ENCODE data around the gene S100A14.
"Not testable (repeated sequence)": the region's sequence is repeated elsewhere in the genome, so short reads cannot be mapped to it uniquely, and the experiment has no call there.

Gene S100A14

GRCh38 chr1:153588482-153588881, 27.6 kb downstream of the S100A14 start:
- H3K27me3 Mint-ChIP-seq: no peaks in the 10 kb centered on the region
- H3K4me1 Mint-ChIP-seq: no peaks in the 10 kb centered on the region
- H3K4me3 Mint-ChIP-seq: no peak overlapping the region
- no peak overlapping the region for H3K27ac Mint-ChIP-seq
- no peaks in the 10 kb centered on the region for H3K36me3 Mint-ChIP-seq
- no peaks in the 10 kb centered on the region for H3K9me3 Mint-ChIP-seq

GRCh38 chr1:153588033-153588432, 28.1 kb downstream of the S100A14 start:
- not testable (repeated sequence) for H3K27ac Mint-ChIP-seq, H3K9me3 Mint-ChIP-seq, H3K27me3 Mint-ChIP-seq, H3K4me1 Mint-ChIP-seq, H3K4me3 Mint-ChIP-seq, H3K36me3 Mint-ChIP-seq

- Mint-ChIP-seq H3K4me3 (no peak overlapping the region), H3K4me1 (no peaks in the 10 kb centered on the region), H3K27me3 (no peaks in the 10 kb centered on the region), H3K9me3 (no peaks in the 10 kb centered on the region), H3K27ac (no peak overlapping the region), H3K36me3 (no peaks in the 10 kb centered on the region)
These were observed 28.8 kb downstream of the S100A14 start for GRCh38 chr1:153587314-153587713.

- no peak overlapping the region for H3K4me3 Mint-ChIP-seq
- H3K27me3 Mint-ChIP-seq: no peaks in the 10 kb centered on the region
- H3K4me1 Mint-ChIP-seq: no peaks in the 10 kb centered on the region
- H3K36me3 Mint-ChIP-seq: no peaks in the 10 kb centered on the region
- no peak overlapping the region for H3K27ac Mint-ChIP-seq
- no peaks in the 10 kb centered on the region for H3K9me3 Mint-ChIP-seq
These were observed 29.8 kb downstream of the S100A14 start for GRCh38 chr1:153586347-153586746.

GRCh38 chr1:153585006-153585405, 31.1 kb downstream of the S100A14 start:
- no peaks in the 10 kb centered on the region for H3K4me1 Mint-ChIP-seq
- no peaks in the 10 kb centered on the region for H3K27me3 Mint-ChIP-seq
- no peaks in the 10 kb centered on the region for H3K9me3 Mint-ChIP-seq
- no peaks in the 10 kb centered on the region for H3K36me3 Mint-ChIP-seq
- no peak overlapping the region for H3K4me3 Mint-ChIP-seq
- no peak overlapping the region for H3K27ac Mint-ChIP-seq

GRCh38 chr1:153583976-153584375, 32.1 kb downstream of the S100A14 start:
- no peaks in the 10 kb centered on the region for H3K36me3 Mint-ChIP-seq
- no peaks in the 10 kb centered on the region for H3K4me1 Mint-ChIP-seq
- no peaks in the 10 kb centered on the region for H3K27me3 Mint-ChIP-seq
- no peaks in the 10 kb centered on the region for H3K9me3 Mint-ChIP-seq
- H3K27ac Mint-ChIP-seq: no peak overlapping the region
- no peak overlapping the region for H3K4me3 Mint-ChIP-seq

- not testable (repeated sequence) for H3K4me3 Mint-ChIP-seq, H3K9me3 Mint-ChIP-seq, H3K4me1 Mint-ChIP-seq, H3K36me3 Mint-ChIP-seq, H3K27me3 Mint-ChIP-seq, H3K27ac Mint-ChIP-seq
These were observed 32.6 kb downstream of the S100A14 start for GRCh38 chr1:153583514-153583913.

GRCh38 chr1:153582836-153583235, 33.3 kb downstream of the S100A14 start:
- not testable (repeated sequence) for H3K9me3 Mint-ChIP-seq, H3K4me3 Mint-ChIP-seq, H3K27ac Mint-ChIP-seq, H3K27me3 Mint-ChIP-seq, H3K36me3 Mint-ChIP-seq, H3K4me1 Mint-ChIP-seq

- Mint-ChIP-seq H3K27me3 (peaks cover 7% of the 10 kb centered on the region), H3K4me1 (no peaks in the 10 kb centered on the region), H3K36me3 (no peaks in the 10 kb centered on the region)
These were observed 37.2 kb downstream of the S100A14 start for GRCh38 chr1:153578936-153579335.

GRCh38 chr1:153578490-153578889, 37.6 kb downstream of the S100A14 start:
- Mint-ChIP-seq H3K27me3 (peaks cover 7% of the 10 kb centered on the region), H3K9me3 (no peaks in the 10 kb centered on the region), H3K36me3 (no peaks in the 10 kb centered on the region), H3K27ac (peak overlapping the region; percentile 66), H3K4me3 (no peak overlapping the region), H3K4me1 (peaks cover 3% of the 10 kb centered on the region)

More at GRCh38 chr1:153578936-153579335, 37.2 kb downstream of the S100A14 start:
- Mint-ChIP-seq H3K9me3 (no peaks in the 10 kb centered on the region), H3K27ac (no peak overlapping the region), H3K4me3 (no peak overlapping the region)

GRCh38 chr1:153577624-153578051, 38.5 kb downstream of the S100A14 start:
- Mint-ChIP-seq H3K4me1 (peaks cover 11% of the 10 kb centered on the region), H3K36me3 (no peaks in the 10 kb centered on the region), H3K27me3 (peaks cover 7% of the 10 kb centered on the region), H3K4me3 (no peak overlapping the region), H3K27ac (no peak overlapping the region), H3K9me3 (no peaks in the 10 kb centered on the region)

GRCh38 chr1:153577138-153577537, 39.0 kb downstream of the S100A14 start:
- H3K4me1 Mint-ChIP-seq: peaks cover 16% of the 10 kb centered on the region
- H3K9me3 Mint-ChIP-seq: no peaks in the 10 kb centered on the region
- H3K27me3 Mint-ChIP-seq: peaks cover 7% of the 10 kb centered on the region
- no peaks in the 10 kb centered on the region for H3K36me3 Mint-ChIP-seq
- no peak overlapping the region for H3K27ac Mint-ChIP-seq
- no peak overlapping the region for H3K4me3 Mint-ChIP-seq

- peaks cover 24% of the 10 kb centered on the region for H3K4me1 Mint-ChIP-seq
- H3K9me3 Mint-ChIP-seq, H3K27ac Mint-ChIP-seq, H3K27me3 Mint-ChIP-seq, H3K36me3 Mint-ChIP-seq, H3K4me3 Mint-ChIP-seq: not testable (repeated sequence)
These were observed 40.6 kb downstream of the S100A14 start for GRCh38 chr1:153575497-153575896.

GRCh38 chr1:153575081-153575491, 41.0 kb downstream of the S100A14 start:
- H3K36me3 Mint-ChIP-seq, H3K27ac Mint-ChIP-seq, H3K4me3 Mint-ChIP-seq, H3K27me3 Mint-ChIP-seq, H3K9me3 Mint-ChIP-seq: not testable (repeated sequence)
- H3K4me1 Mint-ChIP-seq: peaks cover 24% of the 10 kb centered on the region

GRCh38 chr1:153573351-153573750, 42.8 kb downstream of the S100A14 start:
- Mint-ChIP-seq H3K36me3 (no peaks in the 10 kb centered on the region), H3K4me3 (peak overlapping the region; percentile 41), H3K9me3 (no peaks in the 10 kb centered on the region), H3K27ac (peak overlapping the region; percentile 71), H3K4me1 (peaks cover 29% of the 10 kb centered on the region), H3K27me3 (peaks cover 5% of the 10 kb centered on the region)

GRCh38 chr1:153572569-153573015, 43.5 kb downstream of the S100A14 start:
- peaks cover 37% of the 10 kb centered on the region for H3K4me1 Mint-ChIP-seq
- H3K27me3 Mint-ChIP-seq: no peaks in the 10 kb centered on the region
- H3K9me3 Mint-ChIP-seq: no peaks in the 10 kb centered on the region
- peak overlapping the region; percentile 71 for H3K27ac Mint-ChIP-seq
- peak overlapping the region; percentile 41 for H3K4me3 Mint-ChIP-seq
- H3K36me3 Mint-ChIP-seq: no peaks in the 10 kb centered on the region

- Mint-ChIP-seq H3K4me3 (no peak overlapping the region), H3K36me3 (no peaks in the 10 kb centered on the region), H3K27ac (peak overlapping the region; percentile 80), H3K27me3 (no peaks in the 10 kb centered on the region), H3K4me1 (peaks cover 44% of the 10 kb centered on the region), H3K9me3 (no peaks in the 10 kb centered on the region)
These were observed 44.4 kb downstream of the S100A14 start for GRCh38 chr1:153571706-153572105.
